Body of pancreas (tissue), 4 donors: Measurements from ENCODE around the gene NPIPA8.
"Not testable (repeated sequence)": the region's sequence is repeated elsewhere in the genome, so short reads cannot be mapped to it uniquely, and the experiment has no call there.

ENCODE experiments used
- CTCF ChIP-seq, 7 experiments: fragments of 450-650 bp in 4 of 7; fragments of 200-600 bp in 3 of 7; sonication (generic) in 3 of 7; IDR thresholded peaks; one replicate each; pipeline ENCODE4 v1.5.1; 2016 to 2019; ENCODE audit warnings: antibody characterized with exemption in 7 of 7
- POLR2A ChIP-seq, 3 donors: fragments of 450-650 bp; IDR thresholded peaks; one replicate each; pipeline ENCODE4 v1.6.1; 2016; ENCODE audit warnings: antibody characterized with exemption in 3 of 3, mild to moderate bottlenecking in 2 of 3

GRCh38 chr16:18311811-18312210 lies 24.7 kb downstream of the NPIPA8 start:
- TF ChIP-seq CTCF, POLR2A (IDR thresholded peaks at IDR 0.05): not testable (repeated sequence)
